Retina (tissue), 1 donor: ENCODE data around the gene RFLNA.
A peak's percentile ranks its signal among the peaks of the same experiment; 100 is the strongest.

Experiments used
- DNase-seq: peaks from one replicate; pipeline ENCODE4 v3.0.0-alpha.2; 2016

RFLNA gene

GRCh38 chr12:124294780-124295341 is at the start of gene RFLNA:
Gene RFLNA (plus strand): TSS chr12:124295093. CDS start chr12:124295430, 337 bp downstream.
- no peak for DNase-seq

GRCh38 chr12:124247331-124247730 is 47.6 kb upstream of the RFLNA start:
- no peak for DNase-seq

- no peak for DNase-seq
Observed at GRCh38 chr12:124248941-124249825, 45.7 kb upstream of the RFLNA start.

GRCh38 chr12:124251186-124251585 is 43.7 kb upstream of the RFLNA start:
- DNase-seq, result no peak

- no peak for DNase-seq
Observed at GRCh38 chr12:124252964-124253363, 41.9 kb upstream of the RFLNA start.

- no peak for DNase-seq
Observed at GRCh38 chr12:124254126-124254525, 40.8 kb upstream of the RFLNA start.

GRCh38 chr12:124259154-124260066 is 35.5 kb upstream of the RFLNA start:
- DNase-seq, result peak; percentile 43

GRCh38 chr12:124261885-124262284 is 33.0 kb upstream of the RFLNA start:
- no peak for DNase-seq

GRCh38 chr12:124264089-124264795 is 30.7 kb upstream of the RFLNA start:
- DNase-seq, result no peak

GRCh38 chr12:124264879-124265278 is 30.0 kb upstream of the RFLNA start:
- no peak for DNase-seq

GRCh38 chr12:124267205-124267778 is 27.6 kb upstream of the RFLNA start:
- no peak for DNase-seq

GRCh38 chr12:124270671-124271070 is 24.2 kb upstream of the RFLNA start:
- no peak for DNase-seq

GRCh38 chr12:124273630-124274029 is 21.3 kb upstream of the RFLNA start:
- DNase-seq, result no peak

- no peak for DNase-seq
Observed at GRCh38 chr12:124276337-124276736, 18.6 kb upstream of the RFLNA start.

- no peak for DNase-seq
Observed at GRCh38 chr12:124277394-124278241, 17.3 kb upstream of the RFLNA start.

GRCh38 chr12:124278389-124279101 is 16.3 kb upstream of the RFLNA start:
- no peak for DNase-seq

GRCh38 chr12:124279315-124279714 is 15.6 kb upstream of the RFLNA start:
- DNase-seq, result no peak

GRCh38 chr12:124279846-124280360 is 15.0 kb upstream of the RFLNA start:
- no peak for DNase-seq

- DNase-seq, result no peak
Observed at GRCh38 chr12:124281309-124281708, 13.6 kb upstream of the RFLNA start.

GRCh38 chr12:124282287-124282686 is 12.6 kb upstream of the RFLNA start:
- no peak for DNase-seq
